Activated CD4-positive, alpha-beta T cell treated with anti-CD3 and anti-CD28 coated beads, Interleukin-2, Interleukin-6, amounts not matched to agents 100 ng/mL and 50 ng/mL, durations not matched to agents 16 hours and 8 hours (primary cell): Measurements from ENCODE around the gene IL10RB.
"Not testable (repeated sequence)": the region's sequence is repeated elsewhere in the genome, so short reads cannot be mapped to it uniquely, and the experiment has no call there.

Experiments
- DNase-seq: peaks from one replicate; pipeline ENCODE4 v3.0.0-alpha.2; 2020

IL10RB gene

DNA sequence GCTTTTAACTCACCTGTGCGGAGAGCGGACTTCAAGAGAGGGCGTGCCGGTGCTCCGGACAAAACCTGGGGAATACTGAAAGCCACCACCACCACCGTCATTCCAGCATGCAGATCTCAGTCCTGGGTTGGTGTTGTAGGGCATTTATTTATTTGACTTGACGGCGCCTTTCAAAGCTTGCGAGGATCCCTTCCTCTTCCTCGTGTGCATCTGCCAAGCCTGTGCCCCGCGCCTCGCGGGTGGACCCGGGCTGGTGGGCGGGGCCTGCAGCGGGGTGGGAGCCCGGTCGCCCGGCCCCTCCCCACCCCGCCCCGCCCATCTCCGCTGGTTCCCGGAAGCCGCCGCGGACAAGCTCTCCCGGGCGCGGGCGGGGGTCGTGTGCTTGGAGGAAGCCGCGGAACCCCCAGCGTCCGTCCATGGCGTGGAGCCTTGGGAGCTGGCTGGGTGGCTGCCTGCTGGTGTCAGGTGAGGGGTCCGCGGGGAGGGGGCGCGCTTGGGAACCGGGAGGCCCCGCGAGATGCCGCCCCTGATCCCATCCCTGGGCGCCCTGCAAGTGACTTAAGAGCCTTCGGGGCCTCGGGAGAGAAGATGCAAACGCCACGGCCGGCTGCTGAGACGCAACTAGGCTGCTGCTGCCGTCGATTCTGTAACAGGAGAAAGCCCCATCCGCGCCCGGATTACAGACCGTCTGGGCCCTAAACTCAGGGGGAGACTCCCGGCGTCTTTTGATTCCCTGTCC is at the start of gene IL10RB:
Gene IL10RB (plus strand): TSS at position 318 of the 739 bp plus-strand sequence. CDS start 99 bp downstream, at position 417.
- peak; percentile 77 for DNase-seq

DNA sequence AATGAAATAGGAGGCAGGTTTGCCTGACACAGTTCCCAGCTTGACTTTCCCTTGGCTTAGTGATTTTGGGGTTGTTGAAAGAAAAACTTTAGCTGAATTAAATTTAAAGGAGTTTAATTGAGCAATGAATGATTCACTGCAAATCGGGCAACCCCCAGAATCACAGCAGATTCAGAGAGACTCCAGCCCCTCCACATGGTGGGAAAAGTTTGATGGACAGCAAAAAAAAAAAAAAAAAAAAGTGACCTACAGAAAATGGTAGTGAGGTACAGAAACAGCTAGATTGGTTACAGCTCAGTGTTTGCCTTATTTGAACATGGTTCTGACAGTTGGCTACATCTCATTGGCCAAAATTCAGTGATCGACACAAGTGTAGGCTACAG is 49.0 kb upstream of the IL10RB start:
- no peak for DNase-seq

- no peak for DNase-seq
Observed at GRCh38 chr21:33219300-33219699, 46.9 kb upstream of the IL10RB start.

GRCh38 chr21:33219954-33220353 is 46.2 kb upstream of the IL10RB start:
- DNase-seq: no peak

DNA sequence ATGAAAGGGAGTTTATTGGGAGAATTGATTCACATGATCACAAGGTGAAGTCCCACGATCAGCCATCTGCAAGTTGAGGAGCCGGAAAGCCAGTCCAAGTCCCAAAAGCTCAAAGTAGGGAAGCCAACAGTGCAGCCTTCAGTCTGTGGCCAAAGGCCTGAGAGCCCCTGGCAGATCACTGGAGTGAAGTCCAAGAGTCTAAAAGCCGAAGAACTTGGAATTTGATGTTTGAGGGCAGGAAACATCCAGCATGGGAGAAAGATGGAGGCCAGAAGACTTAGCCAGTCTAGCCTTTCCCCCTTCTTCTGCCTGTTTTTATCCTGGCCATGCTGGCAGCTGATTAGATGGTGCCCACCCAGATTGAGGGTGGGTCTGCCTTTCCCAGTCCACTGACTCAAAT is 40.8 kb upstream of the IL10RB start:
- DNase-seq: not testable (repeated sequence)

DNA sequence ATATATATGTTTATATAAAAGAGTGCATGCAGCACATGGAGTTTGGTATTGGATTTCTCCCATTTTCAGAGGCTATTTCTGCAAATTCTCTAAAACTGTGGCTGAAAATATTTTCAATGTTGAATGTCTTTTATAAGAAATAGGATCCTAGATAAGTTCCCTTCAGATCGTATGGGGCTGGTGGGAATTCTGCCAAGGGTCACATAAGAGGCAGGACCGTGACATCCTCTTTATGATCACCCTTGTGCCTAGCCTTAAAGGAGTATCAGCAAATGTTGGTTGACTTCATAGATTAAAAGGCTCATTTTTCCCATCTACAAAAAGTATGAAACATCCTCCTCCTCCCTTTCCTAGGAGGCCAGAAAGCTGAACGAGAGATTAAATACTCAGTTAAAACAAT is 37.7 kb upstream of the IL10RB start:
- no peak for DNase-seq

DNA sequence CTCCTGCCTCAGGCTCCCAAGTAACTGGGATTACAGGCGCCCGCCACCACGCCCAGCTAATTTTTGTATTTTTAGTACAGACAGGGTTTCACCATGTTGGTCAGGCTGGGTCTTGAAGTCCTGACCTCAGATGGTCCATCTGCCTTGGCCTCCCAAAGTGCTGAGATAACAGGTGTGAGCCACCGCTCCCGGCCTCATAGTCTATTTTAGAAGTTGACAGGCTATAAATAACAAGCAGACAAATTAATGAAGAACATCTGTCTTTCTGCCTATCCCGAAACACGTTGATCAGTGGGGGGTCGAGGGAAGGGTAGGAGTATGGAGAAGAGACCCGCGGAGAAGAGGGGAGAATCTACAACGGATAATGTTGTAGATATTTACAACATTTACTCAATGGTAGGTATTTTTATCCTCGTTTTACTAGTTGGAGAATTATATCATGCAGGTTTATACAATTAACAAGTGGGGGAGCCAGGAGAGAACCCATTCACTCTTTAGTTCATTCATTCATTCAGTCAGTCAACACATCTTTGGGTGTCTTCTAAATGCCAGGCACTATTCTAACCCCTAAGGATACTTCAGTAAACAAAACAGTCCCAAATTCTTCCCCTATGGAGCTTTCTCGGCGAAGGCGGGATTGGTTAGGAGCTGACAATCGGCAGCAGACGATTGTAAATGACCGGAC is 36.9 kb upstream of the IL10RB start:
- DNase-seq: no peak

- DNase-seq: peak; percentile 79
Observed at GRCh38 chr21:33229784-33230544, 36.2 kb upstream of the IL10RB start, which contains the start of gene IFNAR2. TSS of gene IFNAR2 (plus strand) at chr21:33229938. CDS start at chr21:33241923, 11,985 bp downstream.

DNA sequence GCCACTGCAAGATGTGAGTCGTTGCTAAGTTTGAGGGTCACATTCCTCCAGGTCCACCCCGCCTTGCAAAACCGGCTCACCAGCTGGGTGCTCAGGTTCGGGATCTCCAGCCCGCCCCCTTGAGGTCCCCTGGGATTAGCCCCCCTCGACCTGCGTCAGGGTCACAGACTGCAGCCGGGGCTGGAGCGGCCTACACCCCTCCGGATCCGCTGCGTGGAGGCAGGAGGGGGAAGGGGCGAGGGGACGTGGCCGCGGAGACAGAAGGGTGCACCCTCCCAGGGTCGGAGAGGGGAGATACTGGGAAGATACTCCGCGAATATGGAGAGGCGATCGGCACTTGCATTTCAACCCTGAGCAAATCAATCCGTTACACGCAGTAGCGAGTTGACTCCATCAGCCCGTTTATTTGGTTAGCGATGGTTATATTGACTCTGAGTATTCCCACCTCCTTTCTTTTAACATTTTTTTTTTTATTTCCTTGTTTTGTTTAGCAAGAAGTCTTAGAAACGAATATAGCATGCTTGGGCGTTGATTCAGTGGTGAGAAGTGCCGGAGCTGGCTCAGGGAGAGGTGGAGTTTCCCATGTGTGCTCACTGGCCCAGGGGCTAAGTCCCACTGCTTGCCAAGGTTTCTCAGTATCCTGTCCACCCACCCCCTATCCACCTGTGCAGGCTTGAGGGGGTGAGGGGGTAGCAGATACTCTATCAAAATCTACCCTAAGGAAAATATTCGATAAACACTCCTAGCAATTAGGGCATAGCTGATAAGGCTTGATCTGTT is 35.4 kb upstream of the IL10RB start:
- DNase-seq: peak; percentile 39

DNA sequence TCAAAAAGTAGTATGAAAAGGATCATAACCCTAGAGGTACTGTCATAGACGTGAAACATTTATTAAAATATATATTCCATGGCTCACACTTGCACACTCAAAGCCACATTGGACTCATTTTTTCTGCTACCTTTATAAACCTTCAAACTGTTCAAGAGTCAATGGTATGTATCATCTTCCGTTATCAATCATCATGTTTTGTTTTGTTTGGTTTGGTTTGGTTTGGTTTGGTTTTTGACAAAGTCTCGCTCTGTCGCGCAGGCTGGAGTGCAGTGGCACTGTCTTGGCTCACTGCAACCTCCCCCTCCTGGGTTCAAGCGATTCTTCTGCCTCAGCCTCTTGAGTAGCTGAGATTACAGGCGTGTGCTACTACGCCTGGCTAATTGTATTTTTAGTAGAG is 34.6 kb upstream of the IL10RB start:
- DNase-seq: peak; percentile 86

GRCh38 chr21:33232291-33233034 is 33.7 kb upstream of the IL10RB start:
- DNase-seq: no peak

DNA sequence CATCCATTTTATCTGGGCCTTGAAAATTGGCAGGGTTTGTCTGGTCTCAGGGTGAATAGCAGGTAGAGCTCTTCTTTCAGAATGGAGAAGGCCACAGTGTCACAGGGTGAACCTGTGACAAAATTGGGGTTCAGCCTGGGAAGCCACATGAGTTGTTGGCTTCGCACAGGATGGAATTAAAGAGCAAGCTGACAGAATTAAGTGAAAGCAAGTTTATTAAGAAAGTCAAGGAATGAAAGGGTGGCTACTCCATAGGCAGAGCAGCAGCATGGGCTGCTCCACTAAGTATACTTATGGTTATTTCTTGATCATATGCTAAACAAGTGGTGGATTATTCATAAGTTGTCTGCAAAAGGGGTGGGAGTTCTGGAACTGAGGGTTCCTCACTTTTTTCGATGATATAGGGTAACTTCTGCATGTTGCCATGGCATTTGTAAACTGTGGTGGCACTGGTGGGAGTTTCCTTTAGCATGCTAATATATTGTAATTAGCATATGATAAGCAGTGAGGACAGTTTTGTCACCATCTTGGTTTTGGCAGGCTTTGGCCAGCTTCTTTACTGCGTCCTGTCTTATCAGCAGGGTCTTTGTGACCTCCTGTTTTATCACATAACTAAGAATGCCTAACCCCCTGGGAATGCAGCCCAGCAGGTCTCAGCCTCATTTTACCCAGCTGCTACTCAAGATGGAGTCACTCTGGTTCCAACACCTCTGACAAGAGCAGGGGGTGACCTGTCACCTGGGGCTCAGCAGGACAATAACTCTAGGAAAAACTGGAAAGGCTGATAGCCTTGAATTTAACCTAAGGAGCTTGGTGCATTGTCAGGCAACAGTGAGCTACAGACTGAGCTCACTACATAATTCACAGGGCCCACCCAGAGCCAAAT is 31.3 kb upstream of the IL10RB start:
- DNase-seq: no peak

DNA sequence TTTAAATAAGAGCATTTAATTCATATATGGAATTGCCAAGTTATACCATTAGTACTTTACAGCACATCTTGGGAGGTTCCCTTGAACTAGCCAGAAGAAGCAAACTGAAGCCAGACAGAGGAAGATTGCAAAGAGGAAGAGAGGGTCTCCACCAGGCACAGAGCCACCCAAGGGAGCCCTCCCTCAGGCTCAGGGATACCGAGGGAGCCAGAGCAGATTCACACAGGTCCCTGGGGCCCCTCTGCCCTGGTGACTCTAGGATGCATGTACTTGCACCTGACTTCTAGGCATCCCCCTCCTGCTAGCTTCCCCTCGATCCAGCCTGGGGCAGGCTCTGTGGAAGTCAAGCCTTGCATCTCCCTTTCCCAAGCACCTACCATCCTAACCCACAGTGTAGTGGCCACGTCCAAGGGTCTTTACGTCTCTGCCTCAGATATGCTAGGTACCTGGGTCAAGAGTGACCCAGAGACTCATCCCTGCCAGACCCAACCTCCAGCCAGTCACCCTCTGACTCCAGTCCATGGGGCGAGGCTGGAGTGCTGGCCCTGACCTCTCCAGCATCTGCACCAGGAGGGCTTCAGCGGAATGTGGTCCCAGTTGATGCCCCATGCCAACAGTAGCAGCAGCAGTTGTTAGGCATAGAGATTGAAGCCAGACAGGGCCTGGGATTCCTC is 30.0 kb upstream of the IL10RB start:
- DNase-seq: no peak

GRCh38 chr21:33236766-33237165 is 29.4 kb upstream of the IL10RB start:
- DNase-seq: no peak

DNA sequence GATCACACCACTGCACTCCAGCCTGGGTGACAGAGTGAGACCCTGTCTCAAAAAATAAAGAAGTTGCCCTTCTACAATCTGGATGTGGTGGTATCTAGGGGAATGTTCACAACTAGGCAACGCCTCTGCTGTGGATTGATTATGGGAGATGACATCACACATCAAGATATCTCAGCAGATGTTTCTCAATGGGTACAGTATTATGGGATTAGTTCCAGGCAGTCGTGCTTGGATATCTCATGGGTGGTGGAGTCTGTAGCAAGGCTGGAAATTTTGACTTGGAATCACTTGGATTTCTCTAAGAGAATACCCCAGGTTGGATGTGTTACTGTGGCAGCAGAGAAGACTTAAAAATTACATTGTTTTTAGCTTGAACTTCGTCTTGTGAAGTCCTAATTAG is 28.7 kb upstream of the IL10RB start:
- no peak for DNase-seq

GRCh38 chr21:33238146-33238545 is 28.0 kb upstream of the IL10RB start:
- DNase-seq: peak; percentile 36

DNA sequence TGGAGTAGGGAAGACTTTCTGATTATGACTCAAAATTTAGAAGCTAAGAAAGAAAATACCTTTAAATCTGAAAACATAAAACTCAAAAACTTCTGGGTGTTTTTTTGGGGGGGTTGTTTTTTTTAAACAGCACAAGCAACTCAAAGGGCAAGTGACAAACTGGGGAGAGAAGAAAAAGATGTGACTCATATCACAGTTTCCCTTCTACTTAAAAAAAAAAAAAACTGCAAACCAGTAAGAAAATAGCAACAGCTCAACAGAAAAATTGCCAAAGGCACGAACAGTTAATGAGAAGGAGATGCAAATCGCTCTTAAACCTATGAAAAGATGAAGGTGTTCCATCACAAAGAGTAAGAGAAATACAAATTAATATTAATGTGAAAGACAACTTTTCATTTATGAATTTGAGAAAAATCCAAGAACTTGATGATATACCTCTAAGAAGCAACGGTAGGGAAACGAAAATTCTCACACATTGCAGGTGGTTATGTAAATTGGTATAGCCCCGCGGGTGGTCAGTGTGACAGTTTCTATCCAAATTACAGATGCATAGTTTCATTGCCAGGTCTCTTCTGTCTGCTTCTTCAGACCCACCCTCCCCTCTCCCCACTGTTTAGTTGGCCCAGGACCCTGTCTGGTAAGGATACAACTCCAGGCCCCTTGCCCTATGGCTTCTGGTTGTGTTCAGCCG is 27.5 kb upstream of the IL10RB start:
- peak; percentile 59 for DNase-seq

- not testable (repeated sequence) for DNase-seq
Observed at GRCh38 chr21:33239559-33240127, 26.5 kb upstream of the IL10RB start.

DNA sequence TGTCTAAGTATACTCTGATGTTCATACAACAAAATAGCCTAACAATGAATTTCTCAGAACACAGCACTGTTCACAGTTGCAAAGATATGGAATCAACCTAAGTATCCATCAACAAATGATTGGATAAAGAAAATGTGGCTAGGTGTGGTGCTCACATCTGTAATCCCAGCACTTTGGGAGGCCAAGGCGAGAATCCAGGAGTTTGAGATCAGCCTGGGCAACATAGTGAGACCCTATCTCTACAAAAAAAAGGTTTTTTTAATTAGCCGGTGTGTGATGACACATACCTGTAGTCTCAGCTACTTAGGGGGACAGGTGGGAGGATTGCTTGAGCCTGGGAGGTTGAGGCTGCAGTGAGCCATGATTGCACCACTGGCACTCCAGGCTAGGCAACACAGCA is 25.8 kb upstream of the IL10RB start:
- no peak for DNase-seq
